ENCODE measurements around the gene CNPY1. TPM values are rescaled to one million over a fixed set of nuclear protein-coding genes. Genes with fewer than 3 reads are reported as not detected.

Gene CNPY1
- total and polyA plus RNA-seq, 2 donors (not counting 1 experiment from before 2014, with no cell fraction given), result not detected

- ChIA-PET CTCF (interaction anchor here (1.1 to 2.2 kb wide), 3 partner anchors 9 to 244 kb away, joined by 3 to 8 read pairs (median 3); no protein-coding TSS in a partner anchor), POLR2A (interaction anchor here (0.6 kb wide), 1 partner anchor 19 kb away, joined by 3 read pairs; no protein-coding TSS in a partner anchor)
- Mint-ChIP-seq H3K27ac (no peak overlapping the region), H3K4me3 (no peak overlapping the region), H3K4me1 (no peaks in the 10 kb centered on the region), H3K9me3 (ENCODE audit: insufficient read depth) (no peaks in the 10 kb centered on the region), H3K27me3 (peaks cover 49% of the 10 kb centered on the region)
- Histone ChIP-seq H3K4me1 (ENCODE audit: control insufficient read depth in 2 of 2, insufficient read depth in 2 of 2, low read length in 2 of 2) (peaks cover 0 to 3% of the 10 kb centered on the region in 2 donors), H3K4me3 (ENCODE audit: control extremely low read depth in 1 of 5, extremely low read depth in 1 of 5, insufficient read depth in 1 of 5, low read depth in 2 of 5, low read length in 4 of 5) (no peak overlapping the region), H3K9ac (ENCODE audit: low read length) (no peak overlapping the region), H3K79me2 (ENCODE audit: control insufficient read depth, insufficient read depth, low read length) (no peaks in the 10 kb centered on the region), H4K20me1 (ENCODE audit: control insufficient read depth, insufficient read depth, low read length, poor library complexity, severe bottlenecking) (no peaks in the 10 kb centered on the region), H2AFZ (ENCODE audit: insufficient read depth, low read depth, low read length, poor library complexity, severe bottlenecking) (no peak overlapping the region), H3K36me3 (replicated peaks in 1 of 2; ENCODE audit: control extremely low read depth in 1 of 2, control insufficient read depth in 1 of 2, extremely low read depth in 1 of 2, insufficient read depth in 2 of 2, low read length in 1 of 2) (no peaks in the 10 kb centered on the region), H3K27me3 (replicated peaks in 1 of 4; ENCODE audit: control extremely low read depth in 1 of 4, control insufficient read depth in 3 of 4, insufficient read depth in 4 of 4, low read length in 3 of 4) (peaks cover 0 to 28% (median 0%) of the 10 kb centered on the region in 4 experiments), H3K9me3 (ENCODE audit: control extremely low read depth in 1 of 3, control insufficient read depth in 2 of 3, insufficient read depth in 1 of 3, low read length in 2 of 3) (no peaks in the 10 kb centered on the region), H3K4me2 (replicated peaks; ENCODE audit: low read depth, low read length, poor library complexity, severe bottlenecking) (no peak overlapping the region), H3K27ac (ENCODE audit: low read length in 2 of 2) (no peak overlapping the region)
- TF ChIP-seq EZH2 (IDR thresholded peaks at IDR 0.05; ENCODE audit: borderline replicate concordance, insufficient read depth, low read depth, low read length, poor library complexity, severe bottlenecking) (no peak), CTCF (IDR thresholded peaks at IDR 0.05) (no peak)
- DNase-seq, result no peak
- no peak for ATAC-seq (ENCODE audit: low read depth)
- WGBS (ENCODE audit: insufficient coverage), result 89% methylated on average over 26 of the region's 29 CpGs
- intact Hi-C loops (cut with micrococcal nuclease), result no loop called here
Measured at GRCh38 chr7:155589001-155589980, 42.9 kb upstream of the CNPY1 start.
